ENCODE results near the gene NFIX.

NFIX gene

GRCh38 chr19:13078897-13079541, 83.7 kb downstream of the NFIX start:
- DNase-seq = no peak

GRCh38 chr19:13079542-13079986, 84.3 kb downstream of the NFIX start:
- DNase-seq = no peak

GRCh38 chr19:13082192-13083007, 87.1 kb downstream of the NFIX start:
- DNase-seq = no peak

GRCh38 chr19:13083008-13083404, 87.7 kb downstream of the NFIX start:
- no peak for DNase-seq

GRCh38 chr19:13083627-13084026, 88.4 kb downstream of the NFIX start:
- DNase-seq = no peak

GRCh38 chr19:13085666-13086065, 90.4 kb downstream of the NFIX start:
- no peak for DNase-seq

GRCh38 chr19:13086341-13086740, 91.1 kb downstream of the NFIX start:
- no peak for DNase-seq

GRCh38 chr19:13087295-13087694, 92.0 kb downstream of the NFIX start:
- no peak for DNase-seq

GRCh38 chr19:13087795-13088537, 92.7 kb downstream of the NFIX start:
- no peak for DNase-seq

GRCh38 chr19:13089139-13089856, 94.0 kb downstream of the NFIX start:
- no peak for DNase-seq

GRCh38 chr19:13089857-13090507, 94.7 kb downstream of the NFIX start:
- DNase-seq = no peak

- DNase-seq = no peak
These were observed 95.4 kb downstream of the NFIX start for GRCh38 chr19:13090511-13091231.

- DNase-seq = no peak
These were observed 96.3 kb downstream of the NFIX start for GRCh38 chr19:13091400-13092157.

GRCh38 chr19:13092158-13092543, 96.9 kb downstream of the NFIX start:
- DNase-seq = no peak

GRCh38 chr19:13092606-13093235, 97.4 kb downstream of the NFIX start:
- DNase-seq = no peak

GRCh38 chr19:13093407-13094105, 98.3 kb downstream of the NFIX start:
- peak; percentile 52 for DNase-seq

- no peak for DNase-seq
These were observed 98.8 kb downstream of the NFIX start for GRCh38 chr19:13094106-13094504.

- no peak for DNase-seq
These were observed 99.6 kb downstream of the NFIX start for GRCh38 chr19:13094771-13095392.

- DNase-seq = no peak
These were observed 100.1 kb downstream of the NFIX start for GRCh38 chr19:13095393-13095784.

Measured in NCI-H524 treated with DMSO at 0.1 percent for 48 hours (cell line).